Uterine smooth muscle cell (primary cell): ENCODE measurements around the gene KDM5D. TPM values are rescaled to one million over a fixed set of nuclear protein-coding genes. Genes with fewer than 3 reads are reported as not detected.

ENCODE experiments used
- total RNA-seq: library from RNA; depleted of rRNA; stranded (reverse); fragments of >200 nt; gene quantifications from 2 replicates; pipeline ENCODE4 v1.2.3, GENCODE V29; 2014

KDM5D gene
- total RNA-seq = under 0.01 and 0.22 TPM in 2 replicates

GRCh38 chrY:19744381-19745378 is at the start of gene KDM5D:
Gene KDM5D, minus strand, starts transcription at chrY:19744726. Its CDS starts 192 bp downstream, at chrY:19744534.

